A673 (cell line): Measurements from ENCODE around the gene SH2D6.

ENCODE experiments used
- CTCF ChIP-seq: fragments of 300-800, 200-600 bp; sonication (generic); conservative IDR thresholded peaks from 2 replicates; pipeline ENCODE4 v1.5.1; 2017; ENCODE audit warnings: low read depth, mild to moderate bottlenecking, antibody characterized with exemption, low read length, moderate library complexity, mixed read lengths
- EZH2 ChIP-seq: fragments of 200-600 bp; sonication (generic); IDR thresholded peaks from 2 replicates; pipeline ENCODE4 v1.6.1; 2017; ENCODE audit warnings: borderline replicate concordance, low read depth, mild to moderate bottlenecking, mixed read lengths, antibody characterized with exemption, low read length; ENCODE audit not compliant: poor library complexity, severe bottlenecking

- TF ChIP-seq CTCF: no peak
- no peak for TF ChIP-seq EZH2
Observed at GRCh38 chr2:85378257-85378656, 40.3 kb upstream of the SH2D6 start.
